ENCODE data around the gene UBE2F.
"Not testable (repeated sequence)": the region's sequence is repeated elsewhere in the genome, so short reads cannot be mapped to it uniquely, and the experiment has no call there.

Gene UBE2F

DNA sequence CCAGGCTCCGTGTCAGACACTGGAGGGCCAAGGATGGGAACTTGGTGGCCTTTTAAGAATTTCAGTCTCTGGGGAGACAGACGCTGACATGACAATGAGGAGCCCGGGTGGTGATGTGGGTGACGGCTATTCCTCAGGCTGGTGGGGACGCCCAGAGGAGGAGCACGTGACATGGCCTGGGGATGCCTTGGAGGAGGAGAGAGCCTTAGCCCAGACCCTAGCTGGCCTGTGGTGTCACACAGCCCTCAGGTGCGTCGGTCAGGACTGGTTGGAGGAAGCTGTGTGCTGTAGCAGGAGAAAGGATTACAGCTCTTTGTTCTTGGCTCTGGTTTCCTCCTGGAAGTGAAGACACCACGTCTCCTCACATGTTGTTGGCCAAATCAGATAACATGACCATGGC lies 54.0 kb downstream of the UBE2F start:
- DNase-seq (ENCODE audit: low spot score) = no peak

DNA sequence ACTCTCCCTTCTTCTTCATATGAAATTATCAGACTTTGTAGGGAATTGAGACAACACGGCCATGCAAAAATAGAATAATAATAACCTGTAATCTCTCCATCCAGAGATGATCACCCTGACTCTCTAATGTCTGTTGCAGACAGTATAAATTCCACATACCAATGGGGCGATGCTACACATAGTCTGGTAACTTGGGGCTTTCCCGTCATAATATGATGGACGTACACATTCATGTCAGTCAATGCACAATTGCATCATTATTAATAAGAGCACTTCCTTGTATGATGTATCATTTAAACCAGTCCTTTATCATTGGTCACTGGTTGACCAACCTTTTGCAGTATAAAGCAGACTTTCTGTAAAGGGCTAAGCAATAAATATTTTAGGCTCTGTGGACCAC lies 54.5 kb downstream of the UBE2F start:
- no peak for DNase-seq (ENCODE audit: low spot score)

DNA sequence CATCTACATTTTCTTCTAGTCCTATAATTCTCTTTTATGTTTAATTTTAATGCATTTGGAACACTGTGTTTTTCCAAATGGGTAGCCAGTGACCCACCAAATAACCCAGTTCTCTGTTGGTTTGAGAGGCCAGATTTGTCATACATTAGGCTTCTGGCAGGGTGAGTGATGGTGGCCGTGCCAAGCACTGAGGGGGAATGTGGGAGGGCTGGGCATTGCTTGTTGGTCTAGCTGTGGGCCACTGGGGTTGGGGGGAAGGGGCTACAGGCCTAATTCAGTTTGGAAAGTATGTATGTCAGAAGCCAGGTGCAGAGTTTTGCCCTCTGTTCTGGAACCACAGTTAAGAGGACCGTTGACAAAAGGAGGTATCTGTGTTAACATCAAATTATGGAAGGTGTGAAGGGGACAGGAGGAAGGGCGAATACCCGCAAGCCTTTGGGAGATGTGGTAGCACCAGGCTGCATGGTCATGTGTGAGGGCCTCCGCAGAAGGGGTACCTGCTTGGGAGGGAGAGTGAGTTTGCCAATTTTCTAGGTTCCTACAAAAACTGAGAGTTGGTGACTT lies 55.9 kb downstream of the UBE2F start:
- DNase-seq (ENCODE audit: low spot score) = no peak

DNA sequence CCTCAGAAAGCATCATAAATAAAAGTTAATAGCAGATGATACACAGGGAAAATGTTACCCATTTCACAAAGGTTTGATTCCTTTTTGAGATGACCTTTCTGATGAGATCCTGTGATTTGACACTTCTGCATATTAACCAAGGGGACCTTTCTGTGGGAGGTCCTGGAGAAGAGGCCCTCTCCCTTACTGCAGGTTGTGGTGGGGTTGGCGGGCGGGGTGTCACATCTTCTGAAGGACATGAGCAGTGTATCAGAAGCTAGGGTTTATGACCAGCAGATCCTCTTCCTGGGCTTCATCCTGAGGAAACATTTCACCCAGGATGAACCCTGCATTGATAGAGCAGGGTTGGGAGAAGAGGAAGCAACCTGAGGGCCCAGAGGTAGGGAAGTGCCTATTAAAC lies 56.8 kb downstream of the UBE2F start:
- DNase-seq (ENCODE audit: low spot score) = no peak

DNA sequence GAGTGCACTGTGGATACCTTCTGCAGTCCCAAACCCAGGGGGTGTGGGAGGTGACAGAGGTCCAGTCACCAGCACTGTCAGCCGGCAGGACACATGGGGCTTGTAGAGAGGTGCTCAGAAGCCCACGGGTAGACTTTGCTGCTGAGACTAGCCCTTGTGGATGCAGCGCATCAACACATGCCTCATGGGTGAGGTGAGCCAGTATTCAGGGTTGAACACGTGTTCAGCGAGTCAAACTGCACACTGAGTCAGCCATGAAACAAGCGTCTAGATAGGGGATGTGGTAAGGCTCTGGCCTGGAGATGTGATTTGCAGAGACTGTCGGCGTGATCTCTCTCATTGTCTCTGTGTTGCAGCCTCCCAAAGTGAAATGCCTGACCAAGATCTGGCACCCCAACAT lies 58.2 kb downstream of the UBE2F start:
- no peak for DNase-seq (ENCODE audit: low spot score)

DNA sequence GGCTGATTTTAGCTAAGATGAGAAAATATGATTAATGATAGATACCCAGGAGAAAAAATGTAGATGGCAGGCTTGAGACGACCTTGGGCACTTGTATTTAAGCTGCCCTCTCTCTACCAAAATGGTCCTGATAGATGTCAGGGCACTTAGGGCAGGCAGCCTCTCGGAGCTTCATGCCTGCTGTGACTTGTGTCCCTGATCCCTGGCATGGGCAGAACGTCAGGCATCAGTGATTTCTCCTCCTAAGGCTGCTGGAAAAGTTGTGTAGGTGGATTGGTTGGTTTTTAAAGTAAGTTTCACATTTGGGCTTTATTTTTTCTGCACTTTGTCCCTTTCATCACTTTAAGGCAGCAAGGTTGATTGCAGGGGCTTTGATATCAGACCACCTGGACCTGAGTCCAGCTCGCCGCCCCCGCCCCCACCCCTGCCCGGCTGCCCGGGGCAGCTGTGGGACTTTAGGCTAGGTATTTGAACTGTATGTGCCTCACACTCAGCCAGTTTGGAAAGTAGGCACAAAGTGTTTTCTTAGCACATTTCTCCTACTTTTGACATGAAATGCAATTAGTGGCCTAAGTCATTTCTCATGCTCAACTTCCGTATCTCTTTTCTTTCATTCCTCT lies 59.0 kb downstream of the UBE2F start:
- DNase-seq (ENCODE audit: low spot score) = no peak

DNA sequence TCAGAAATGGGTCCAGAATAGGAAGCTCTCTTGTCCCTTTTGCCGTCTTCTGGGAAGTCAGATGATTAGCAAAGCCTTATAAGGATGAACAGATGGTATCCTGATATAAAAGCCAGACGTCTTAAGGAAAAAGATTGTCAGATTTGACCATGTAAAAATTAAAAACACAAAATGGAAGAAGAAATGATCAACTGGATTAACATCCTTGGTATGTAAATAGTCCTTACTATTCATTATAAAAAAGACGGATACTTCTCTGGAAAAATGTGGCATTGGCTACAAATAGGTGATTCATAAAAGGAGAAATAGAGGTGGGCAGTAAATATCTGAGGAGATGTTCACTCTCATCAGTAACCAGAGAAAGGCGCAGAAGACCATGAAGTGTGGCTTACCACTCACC lies 60.2 kb downstream of the UBE2F start:
- no peak for DNase-seq (ENCODE audit: low spot score)

DNA sequence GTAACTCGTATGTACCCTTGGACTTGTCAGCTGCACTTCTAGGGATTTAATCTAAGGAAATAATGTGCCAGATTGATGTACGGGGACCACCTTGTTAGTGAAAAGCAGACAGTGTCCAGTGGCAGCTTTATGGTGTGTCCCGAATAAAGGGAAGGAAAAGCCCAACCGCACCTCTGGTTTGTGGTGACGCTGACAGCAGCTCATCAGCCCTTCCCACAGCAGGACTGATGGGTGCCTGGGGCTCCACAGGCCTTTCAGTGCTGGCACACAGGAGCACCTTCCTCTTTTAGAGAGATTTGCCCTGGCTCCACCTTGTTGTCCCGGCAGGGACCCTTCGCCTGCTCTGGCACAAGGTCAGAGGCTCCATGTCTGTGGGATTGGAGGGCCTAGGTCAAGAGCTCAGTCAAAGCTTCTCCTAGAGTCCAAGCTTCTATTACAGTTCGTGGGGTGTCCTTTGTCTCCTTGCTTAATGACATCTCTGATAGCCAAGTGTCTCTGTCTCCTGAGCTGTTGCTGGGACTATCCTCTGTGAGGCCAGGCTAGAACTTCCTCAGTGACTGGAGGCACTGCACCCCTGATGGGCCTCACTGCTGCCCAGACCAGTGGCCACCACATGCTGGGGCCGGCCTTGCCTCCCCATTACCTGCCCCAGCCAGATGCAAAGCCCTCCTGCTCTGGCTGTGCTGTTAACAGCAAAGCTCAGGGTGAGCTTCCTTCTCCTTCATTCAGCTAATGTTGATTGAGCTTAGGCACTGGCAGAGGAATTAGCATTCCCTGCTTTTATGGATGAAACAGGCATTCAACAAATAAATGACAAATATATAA lies 61.0 kb downstream of the UBE2F start:
- DNase-seq (ENCODE audit: low spot score) = no peak

DNA sequence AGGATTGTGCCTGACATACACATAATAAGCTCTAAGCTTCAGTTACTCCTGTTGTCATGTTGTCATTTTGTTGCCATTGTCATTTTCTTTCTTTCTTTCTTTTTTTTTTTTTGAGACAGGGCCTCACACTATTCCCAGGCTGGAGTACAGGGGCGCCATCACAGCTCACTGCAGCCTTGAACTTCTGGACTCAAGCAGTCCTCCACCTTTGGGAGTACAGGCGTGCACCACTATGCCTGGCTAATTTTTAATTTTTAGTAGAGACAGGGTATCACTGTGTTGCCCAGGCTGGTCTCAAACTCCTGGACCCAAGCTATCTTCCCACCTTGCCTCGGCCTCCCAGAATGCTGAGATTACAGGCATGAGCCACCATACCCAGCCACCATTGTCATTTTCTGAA lies 63.0 kb downstream of the UBE2F start:
- no peak for DNase-seq (ENCODE audit: low spot score)

DNA sequence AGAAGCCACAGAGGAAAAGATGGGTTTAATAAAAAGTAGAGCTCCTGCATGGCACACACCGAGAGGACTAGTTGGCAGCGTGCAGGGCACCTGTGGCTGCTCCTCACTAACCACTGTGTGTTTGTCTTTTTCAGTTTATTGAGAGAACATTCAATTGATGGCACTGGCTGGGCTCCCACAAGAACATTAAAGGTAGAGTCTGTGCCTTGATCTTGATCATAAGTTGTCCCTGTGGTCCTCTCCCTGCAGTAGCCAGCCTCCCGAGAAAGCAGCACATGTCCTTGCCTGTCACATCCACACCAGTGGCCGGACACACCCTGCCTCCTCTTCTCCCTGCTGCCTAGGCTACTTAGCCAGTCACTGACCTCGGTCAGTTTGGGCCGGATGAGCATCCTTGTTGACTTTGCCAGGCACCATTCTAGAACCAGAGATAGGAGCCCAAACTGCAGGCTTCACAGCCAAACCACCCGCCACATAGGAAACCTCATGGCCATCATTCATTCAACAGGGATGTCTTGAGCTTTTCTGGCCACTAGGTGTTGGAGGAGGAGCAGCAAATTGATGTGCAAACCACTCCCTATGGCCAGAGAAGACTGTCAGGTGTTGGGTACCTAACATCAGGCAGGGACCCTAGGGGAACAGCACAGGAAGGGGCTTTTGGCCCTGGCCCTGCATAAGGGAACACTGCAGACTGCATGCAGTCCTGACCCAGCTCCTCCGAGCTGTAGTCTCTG lies 63.8 kb downstream of the UBE2F start:
- DNase-seq (ENCODE audit: low spot score) = no peak

DNA sequence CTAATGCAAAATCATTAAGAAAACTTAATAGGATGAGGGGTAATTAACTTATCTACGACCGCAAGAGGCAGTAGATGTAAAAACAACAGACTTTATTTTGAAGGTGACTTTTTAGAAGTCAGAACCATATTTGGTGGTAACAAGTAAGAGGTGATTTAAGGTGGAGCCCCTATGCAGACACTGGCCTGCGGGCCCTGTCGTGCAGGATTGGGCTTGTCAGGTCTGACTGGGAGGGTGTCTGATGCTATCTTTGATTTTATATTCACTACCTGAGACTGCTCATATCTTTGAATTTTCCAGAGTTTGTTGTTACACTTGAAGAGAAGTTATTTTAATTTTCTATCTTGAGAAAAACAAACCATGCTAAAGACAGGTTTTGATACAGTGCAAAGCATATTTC lies 64.9 kb downstream of the UBE2F start:
- DNase-seq (ENCODE audit: low spot score) = no peak

DNA sequence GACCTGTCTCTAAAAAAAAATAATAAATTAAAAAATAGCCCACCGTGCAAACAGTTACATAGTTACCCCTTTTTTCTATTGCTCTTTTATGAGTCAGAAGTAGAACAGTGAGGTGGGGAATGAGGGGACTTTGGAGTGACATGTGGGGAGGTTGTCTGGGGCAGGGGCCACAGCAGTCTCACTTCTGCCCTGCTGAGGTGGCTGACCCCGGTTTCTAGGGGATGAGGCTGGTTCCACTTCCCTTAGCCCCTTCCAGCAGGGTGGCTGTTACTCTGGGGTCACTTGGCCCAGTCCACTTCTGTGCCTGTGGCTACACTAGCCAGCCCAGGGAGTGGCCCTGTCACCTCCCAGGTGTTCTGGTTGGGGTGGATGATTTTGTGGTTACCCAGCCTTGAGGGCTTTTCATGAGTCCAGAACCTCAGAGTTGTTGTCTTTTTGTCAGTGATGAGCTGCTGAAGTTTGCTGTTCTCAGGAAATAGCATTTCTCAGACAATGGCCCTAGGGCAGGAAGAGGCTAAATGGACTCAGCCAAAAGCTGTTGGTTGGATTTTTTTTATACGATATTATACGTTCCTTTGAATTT lies 66.0 kb downstream of the UBE2F start:
- DNase-seq (ENCODE audit: low spot score) = no peak

DNA sequence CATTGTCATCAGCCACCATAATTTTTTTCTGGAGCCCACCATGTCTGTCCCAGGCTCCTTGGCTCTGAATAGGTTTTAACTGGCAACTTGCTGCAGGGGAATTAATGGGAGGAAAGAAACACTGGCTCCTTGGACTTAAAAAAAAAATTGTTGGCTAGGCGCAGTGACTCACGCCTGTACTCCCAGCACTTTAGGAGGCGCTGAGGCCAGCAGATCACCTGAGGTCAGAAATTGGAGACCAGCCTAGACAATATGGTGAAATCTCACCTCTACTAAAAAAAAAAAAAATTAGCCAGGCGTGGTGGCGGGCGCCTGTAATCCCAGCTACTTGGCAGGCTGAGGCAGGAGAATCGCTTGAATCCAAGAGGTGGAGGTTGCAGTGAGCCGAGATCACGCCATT lies 67.2 kb downstream of the UBE2F start:
- DNase-seq (ENCODE audit: low spot score) = not testable (repeated sequence)

DNA sequence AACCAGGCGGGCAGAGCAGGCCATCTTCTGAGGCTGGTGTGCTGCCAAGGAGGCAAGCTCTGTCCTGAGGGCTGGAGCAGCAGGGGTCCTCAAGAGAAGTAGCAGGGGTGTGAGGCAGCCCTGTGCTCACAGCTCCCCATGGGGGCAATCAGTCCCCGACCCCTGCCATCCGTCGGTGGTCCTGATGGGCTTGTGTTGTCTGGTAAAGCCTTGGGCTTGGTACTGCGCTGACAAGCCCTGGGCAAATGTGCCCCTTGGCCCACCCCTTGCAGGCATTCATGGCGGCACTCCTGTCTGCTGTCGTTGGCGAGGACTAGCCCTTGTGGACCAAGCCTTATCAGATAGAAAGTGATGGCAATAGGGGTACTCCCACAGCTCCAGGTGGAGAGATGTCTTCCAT lies 71.4 kb downstream of the UBE2F start:
- DNase-seq (ENCODE audit: low spot score) = no peak

DNA sequence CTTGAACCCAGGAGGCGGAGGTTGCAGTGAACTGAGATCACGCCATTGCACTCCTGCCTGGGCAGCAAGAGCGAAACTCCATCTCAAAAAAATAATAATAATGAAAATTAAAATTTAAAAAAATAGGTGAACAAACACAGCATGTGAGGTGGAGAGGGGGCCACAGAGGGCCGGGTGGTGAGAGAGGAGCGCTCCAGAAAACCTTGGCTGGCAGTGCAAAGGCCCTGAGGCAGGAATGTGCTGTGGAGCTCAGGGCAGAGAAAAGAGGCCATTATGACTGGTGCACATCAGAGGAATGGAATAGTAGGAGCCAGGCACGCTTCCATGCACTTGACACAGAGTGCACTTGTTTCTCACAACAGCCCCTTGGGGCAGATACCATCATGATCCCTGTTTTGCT lies 72.3 kb downstream of the UBE2F start:
- DNase-seq (ENCODE audit: low spot score) = no peak

DNA sequence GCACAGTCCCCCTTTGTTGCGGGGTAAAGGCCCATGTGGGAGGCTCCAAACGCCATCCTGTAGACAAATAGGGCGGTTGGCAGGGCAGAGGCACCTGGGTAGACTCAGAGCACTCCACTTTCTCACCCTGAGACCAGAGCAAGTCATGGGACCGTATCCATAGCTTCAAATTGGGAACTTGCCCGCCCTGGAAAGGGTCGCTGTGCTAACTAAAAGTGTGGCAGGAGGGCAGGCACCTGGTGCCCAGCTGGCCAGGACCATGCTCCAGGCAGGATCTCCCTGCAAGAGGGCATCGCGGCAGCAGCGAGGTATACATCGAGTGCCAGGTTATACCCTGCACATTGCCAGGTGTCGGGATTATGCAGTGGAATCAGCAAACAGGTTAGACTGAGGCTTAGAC lies 73.2 kb downstream of the UBE2F start:
- DNase-seq (ENCODE audit: low spot score) = no peak

DNA sequence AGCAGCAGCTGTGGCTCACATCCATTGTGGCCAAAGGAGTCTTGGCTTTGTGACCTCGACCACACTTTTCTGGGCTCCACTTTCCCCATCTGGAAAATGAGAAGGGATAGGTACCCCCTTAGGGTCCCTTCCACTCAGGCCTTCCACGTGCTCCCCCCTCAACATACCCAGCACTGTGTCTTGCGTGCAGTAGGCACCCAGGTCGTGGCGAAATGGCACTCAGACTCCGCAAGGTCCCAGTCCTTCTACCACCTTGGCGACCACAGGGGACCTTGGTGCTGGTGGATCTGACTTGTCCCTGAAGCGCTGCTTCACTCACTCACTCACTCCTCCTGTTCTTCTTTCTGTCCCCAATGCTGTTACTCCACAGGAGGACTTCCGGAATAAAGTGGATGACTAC lies 74.1 kb downstream of the UBE2F start:
- no peak for DNase-seq (ENCODE audit: low spot score)

DNA sequence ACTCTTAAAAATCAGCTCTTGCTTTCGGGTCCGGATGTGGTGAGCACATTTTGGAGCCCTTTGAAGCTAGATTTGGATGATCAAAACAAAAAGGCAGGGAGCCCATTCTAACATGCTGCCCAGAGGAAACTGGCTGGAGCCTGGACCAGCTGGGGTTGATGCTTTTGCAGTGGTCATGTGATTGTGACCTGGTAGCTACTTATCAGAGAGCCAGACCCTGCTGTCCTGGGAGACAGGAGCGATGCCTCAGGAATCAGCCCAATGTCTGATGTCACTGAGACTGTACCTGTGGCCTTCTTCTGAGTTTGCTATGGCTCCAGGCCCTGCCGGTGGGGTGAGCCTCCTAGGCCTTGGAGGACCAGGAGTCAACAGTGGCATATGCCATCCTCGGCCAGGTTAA lies 75.3 kb downstream of the UBE2F start:
- DNase-seq (ENCODE audit: low spot score) = no peak

DNA sequence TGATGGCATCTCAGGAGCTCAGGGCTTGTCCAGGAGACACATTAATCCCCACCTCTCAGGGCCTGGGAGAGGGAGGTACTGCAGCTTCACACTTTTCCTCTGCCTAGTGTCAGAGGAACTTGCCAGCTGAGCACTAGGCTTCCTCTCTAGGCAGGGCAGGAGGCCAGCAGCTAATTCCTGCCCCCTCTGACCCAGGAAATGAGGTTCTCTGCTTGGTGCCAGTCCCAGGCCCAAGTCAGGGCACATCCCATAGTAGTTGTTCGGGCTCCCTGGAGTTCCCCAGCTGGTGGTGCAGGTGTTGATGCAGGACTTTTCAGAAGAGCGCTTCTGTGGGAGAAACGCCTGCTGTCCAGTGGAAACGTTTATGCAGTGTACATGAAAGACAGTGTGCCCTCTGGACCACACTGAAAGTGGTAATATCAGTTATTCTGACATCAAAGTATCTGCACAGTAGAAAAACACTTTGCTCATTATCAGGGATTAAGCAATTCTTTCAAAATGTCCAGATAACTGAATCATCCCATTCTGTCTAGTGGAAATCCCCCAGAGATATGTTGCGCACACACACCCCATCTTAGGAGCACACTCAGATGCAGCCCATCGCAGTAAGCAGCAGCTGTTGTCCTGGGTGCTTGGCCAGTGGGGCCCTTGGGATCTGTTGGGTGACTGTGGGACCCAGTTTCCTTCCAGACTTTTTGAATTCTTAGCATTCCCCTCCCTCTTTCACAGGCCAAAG lies 76.2 kb downstream of the UBE2F start:
- DNase-seq (ENCODE audit: low spot score) = no peak

DNA sequence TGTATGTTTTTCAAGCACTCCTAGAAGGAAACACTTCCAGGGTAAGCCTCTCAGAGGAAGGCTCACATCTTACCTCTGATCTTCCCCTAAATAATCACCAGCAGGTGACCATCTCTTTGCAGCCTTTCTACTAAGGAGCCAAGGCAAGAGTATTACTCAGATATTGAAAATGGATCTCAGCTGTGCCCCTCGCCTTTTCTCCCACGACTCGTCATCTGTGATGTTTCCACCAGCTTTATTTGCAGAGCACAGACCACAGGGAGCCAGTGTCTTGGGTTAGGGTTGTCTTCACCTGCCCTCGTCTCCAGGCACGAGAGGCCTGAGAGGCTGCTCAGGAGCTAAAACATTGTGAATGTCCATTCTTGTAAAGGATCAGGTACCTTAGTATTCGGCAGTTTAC lies 77.0 kb downstream of the UBE2F start:
- no peak for DNase-seq (ENCODE audit: low spot score)

DNA sequence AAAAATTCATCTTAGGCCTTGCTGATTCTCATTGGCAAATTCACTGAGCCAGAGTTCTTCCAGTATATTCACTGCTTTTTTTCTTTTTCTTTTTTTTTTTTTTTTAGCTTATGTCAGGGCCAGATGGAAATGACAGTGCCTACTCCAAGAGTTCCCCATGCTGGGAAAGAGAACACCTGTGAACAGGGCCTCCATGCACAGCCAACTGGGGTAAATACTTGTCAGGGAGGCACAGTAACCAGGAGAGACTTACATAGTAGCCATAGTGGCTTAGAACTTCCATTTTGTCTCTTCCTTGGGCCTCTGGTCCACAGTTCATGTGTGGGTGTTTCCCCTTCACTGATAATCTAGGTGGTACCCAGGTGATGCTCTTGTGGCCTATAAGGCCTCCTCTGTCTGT lies 78.8 kb downstream of the UBE2F start:
- DNase-seq (ENCODE audit: low spot score) = no peak

DNA sequence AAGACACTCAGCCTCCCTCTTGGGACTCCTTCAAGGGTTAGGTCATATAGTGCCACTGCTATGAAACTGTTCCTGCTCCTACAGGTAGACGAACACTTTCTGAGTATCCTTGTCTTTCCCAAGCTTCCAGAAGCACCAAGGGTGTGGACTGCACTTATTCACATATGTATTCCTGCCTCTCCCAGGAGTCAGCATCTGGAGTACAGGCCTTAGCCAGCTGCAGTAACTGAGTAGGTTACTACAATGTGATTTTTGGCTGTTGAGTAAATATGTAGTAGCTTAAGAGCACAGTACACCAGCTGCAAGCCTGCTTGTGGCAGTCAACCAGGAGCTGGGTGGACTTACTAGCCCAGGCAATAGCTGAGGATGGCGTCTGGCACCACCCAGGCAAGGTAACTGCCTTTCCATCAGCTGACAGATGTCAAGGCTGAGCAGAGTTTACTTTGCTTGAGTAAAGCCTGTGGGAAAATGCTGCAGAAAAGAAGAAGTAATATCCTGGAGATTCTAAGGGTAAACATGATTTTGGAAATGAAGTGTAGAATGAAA lies 80.0 kb downstream of the UBE2F start:
- DNase-seq (ENCODE audit: low spot score) = no peak

Data from NAMALWA (cell line).